HepG2 (cell line): ENCODE results near the gene CDKN1A. TPM values are rescaled to one million over a fixed set of nuclear protein-coding genes. Genes with fewer than 3 reads are reported as not detected.

Experiments used
- ARID2 ChIP-seq: sonication (generic); formaldehyde crosslinking; IDR thresholded peaks from 2 replicates; pipeline ENCODE4 v1.8.1; 2022; ENCODE audit warnings: mild to moderate bottlenecking, missing genetic modification reagents, borderline replicate concordance
- CBX5 ChIP-seq: sonication (generic); formaldehyde crosslinking; IDR thresholded peaks from 2 replicates; pipeline ENCODE4 v1.4.0; 2020; ENCODE audit warnings: missing genetic modification reagents, borderline replicate concordance
- DNMT1 ChIP-seq: sonication (generic); formaldehyde crosslinking; IDR thresholded peaks from 2 replicates; pipeline ENCODE4 v1.5.1; 2020; ENCODE audit warnings: mild to moderate bottlenecking, missing genetic modification reagents
- E2F5 ChIP-seq: sonication (generic); formaldehyde crosslinking; conservative IDR thresholded peaks from 2 replicates; pipeline ENCODE4 v1.4.0; 2020; ENCODE audit warnings: missing genetic modification reagents
- MIER3 ChIP-seq: IDR thresholded peaks from 2 replicates; pipeline ENCODE4 v1.6.1; 2016; ENCODE audit warnings: missing compliant biosample characterization, borderline replicate concordance
- POGK ChIP-seq: sonication (generic); formaldehyde crosslinking; conservative IDR thresholded peaks from 2 replicates; pipeline ENCODE4 v1.8.0; 2022; ENCODE audit warnings: mild to moderate bottlenecking, moderate library complexity, missing genetic modification reagents
- SMYD3 ChIP-seq: sonication (generic); formaldehyde crosslinking; IDR thresholded peaks from 2 replicates; pipeline ENCODE4 v1.8.1; 2023; ENCODE audit warnings: mild to moderate bottlenecking, missing genetic modification reagents
- TFAP4 ChIP-seq: sonication (generic); IDR thresholded peaks from 2 replicates; pipeline ENCODE4 v1.6.1; 2016; ENCODE audit warnings: low read depth, borderline replicate concordance
- ZBTB39 ChIP-seq: sonication (generic); formaldehyde crosslinking; IDR thresholded peaks from 2 replicates; pipeline ENCODE4 v1.5.0; 2020; ENCODE audit warnings: missing genetic modification reagents
- ZFP82 ChIP-seq: sonication (generic); formaldehyde crosslinking; IDR thresholded peaks from 2 replicates; pipeline ENCODE4 v1.5.1; 2020; ENCODE audit warnings: mild to moderate bottlenecking, missing genetic modification reagents, borderline replicate concordance
- ZNF101 ChIP-seq: sonication (generic); formaldehyde crosslinking; IDR thresholded peaks from 2 replicates; pipeline ENCODE4 v1.4.0; 2020; ENCODE audit warnings: mild to moderate bottlenecking, low read depth, missing genetic modification reagents, borderline replicate concordance
- ZNF460 ChIP-seq: sonication (generic); formaldehyde crosslinking; IDR thresholded peaks from 2 replicates; pipeline ENCODE4 v1.5.1; 2020; ENCODE audit warnings: missing genetic modification reagents, mild to moderate bottlenecking, borderline replicate concordance
- ZNF546 ChIP-seq: sonication (generic); formaldehyde crosslinking; conservative IDR thresholded peaks from 2 replicates; pipeline ENCODE4 v1.8.1; 2023; ENCODE audit warnings: mild to moderate bottlenecking, missing genetic modification reagents
- polyA plus RNA-seq, 8 experiments: library from polyadenylated mRNA; depleted of rRNA in 3 of 8; stranded (reverse) in 7 of 8; unstranded in 1 of 8; fragments of >200 nt; fragmentation: Illumina TruSeq in 4 of 8; extraction: Trizol in 4 of 8; gene quantifications; 2 replicates each; pipeline versions ENCODE4 v1.2.1 to v1.2.3, GENCODE V29; 2011 to 2016; ENCODE audit warnings: low read depth in 4 of 8, missing spikeins in 1 of 8, mixed read lengths in 1 of 8; ENCODE audit not compliant: insufficient read depth in 1 of 8
- total RNA-seq, 5 experiments: library from RNA; depleted of rRNA; stranded (reverse); fragments of >200 nt; fragmentation: Illumina TruSeq; extraction: Trizol; gene quantifications; 2 replicates each; pipeline ENCODE4 v1.2.3, GENCODE V29; 2016; ENCODE audit warnings: low read depth in 1 of 5
- TF ChIP-seq, protein P1 (sequence below), 2 experiments: sonication (generic) in 1 of 2; formaldehyde crosslinking in 1 of 2; IDR thresholded peaks; 2 replicates each; pipeline versions ENCODE4 v1.4.0 to v1.6.1; 2016 to 2020; ENCODE audit warnings: borderline replicate concordance in 1 of 2, low read depth in 1 of 2, mild to moderate bottlenecking in 1 of 2, missing genetic modification reagents in 1 of 2
- TF ChIP-seq, protein P2 (sequence below): sonication (generic); formaldehyde crosslinking; IDR thresholded peaks from 2 replicates; pipeline ENCODE4 v1.5.0; 2020; ENCODE audit warnings: mild to moderate bottlenecking, missing genetic modification reagents, moderate library complexity

CDKN1A gene
- total and polyA plus RNA-seq, 2 of the 13 experiments (the other 11 are each of a cell fraction or from before 2014, with no cell fraction given) = 60.7 to 92.1 TPM

DNA sequence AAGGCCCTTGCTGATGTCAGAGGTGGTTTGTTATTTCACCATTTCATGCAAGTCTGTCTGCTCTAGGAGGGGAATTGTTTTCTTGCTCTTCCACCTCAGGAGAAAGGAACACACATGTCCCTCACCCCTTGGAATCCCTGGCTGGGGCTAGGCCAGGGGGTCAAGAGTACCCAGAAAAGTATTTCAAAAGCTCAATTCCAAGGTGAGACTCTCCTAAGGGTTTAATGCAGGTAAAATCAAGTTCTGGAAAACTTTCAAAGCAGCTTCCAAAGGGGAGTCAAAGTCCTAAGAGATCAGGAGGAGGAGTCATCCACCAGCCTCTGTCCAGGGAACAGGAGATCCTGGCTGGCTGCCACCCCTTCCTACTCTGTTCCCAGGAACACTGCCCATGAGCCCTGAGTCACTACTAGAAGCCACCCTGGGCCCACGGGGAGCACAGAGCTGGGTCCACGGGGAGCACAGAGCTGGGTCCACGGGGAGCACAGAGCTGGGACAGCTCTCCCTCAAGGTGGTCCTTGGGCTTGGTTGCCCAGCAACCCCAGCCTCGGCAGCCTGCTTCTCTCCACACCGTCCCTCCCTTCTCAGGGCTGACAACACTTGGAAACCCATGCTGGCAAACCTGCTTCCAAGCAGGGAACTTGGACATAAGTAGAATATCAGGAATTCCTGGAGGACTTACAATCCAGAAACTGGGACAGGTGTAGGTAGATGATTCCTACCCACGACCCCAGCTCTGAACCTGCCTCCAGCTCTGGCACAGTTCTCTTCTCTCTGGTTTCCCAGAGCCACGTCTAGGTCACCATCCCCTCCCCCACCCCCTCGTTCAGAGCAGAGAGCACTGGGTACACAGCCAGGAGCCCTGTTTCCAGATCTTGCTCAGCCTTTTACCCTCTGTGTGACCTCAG, 35.3 kb upstream of the CDKN1A start (continued):
- TF ChIP-seq, protein P1, sequence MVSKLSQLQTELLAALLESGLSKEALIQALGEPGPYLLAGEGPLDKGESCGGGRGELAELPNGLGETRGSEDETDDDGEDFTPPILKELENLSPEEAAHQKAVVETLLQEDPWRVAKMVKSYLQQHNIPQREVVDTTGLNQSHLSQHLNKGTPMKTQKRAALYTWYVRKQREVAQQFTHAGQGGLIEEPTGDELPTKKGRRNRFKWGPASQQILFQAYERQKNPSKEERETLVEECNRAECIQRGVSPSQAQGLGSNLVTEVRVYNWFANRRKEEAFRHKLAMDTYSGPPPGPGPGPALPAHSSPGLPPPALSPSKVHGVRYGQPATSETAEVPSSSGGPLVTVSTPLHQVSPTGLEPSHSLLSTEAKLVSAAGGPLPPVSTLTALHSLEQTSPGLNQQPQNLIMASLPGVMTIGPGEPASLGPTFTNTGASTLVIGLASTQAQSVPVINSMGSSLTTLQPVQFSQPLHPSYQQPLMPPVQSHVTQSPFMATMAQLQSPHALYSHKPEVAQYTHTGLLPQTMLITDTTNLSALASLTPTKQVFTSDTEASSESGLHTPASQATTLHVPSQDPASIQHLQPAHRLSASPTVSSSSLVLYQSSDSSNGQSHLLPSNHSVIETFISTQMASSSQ (IDR thresholded peaks at IDR 0.05; ENCODE audit: low read depth) = no peak
- TF ChIP-seq, protein P1 (CRISPR knock-in tag; IDR thresholded peaks at IDR 0.05; ENCODE audit: borderline replicate concordance) = no peak
- TF ChIP-seq ZBTB39 (CRISPR knock-in tag) = no peak
- no peak for TF ChIP-seq ZNF546 (CRISPR knock-in tag)
- TF ChIP-seq POGK (CRISPR knock-in tag) = no peak
- TF ChIP-seq CBX5 (CRISPR knock-in tag) = no peak; the same call in 1 of the 2 replicates
- TF ChIP-seq MIER3 = 0 out of 2 replicates have a peak, but pooled peaks have one; percentile 42
- TF ChIP-seq ZNF460 = no peak
- TF ChIP-seq ZNF101 (CRISPR knock-in tag) = no peak
- no peak for TF ChIP-seq DNMT1 (CRISPR knock-in tag)
- TF ChIP-seq E2F5 (CRISPR knock-in tag) = no peak
- TF ChIP-seq ZFP82 (CRISPR knock-in tag) = no peak
- TF ChIP-seq SMYD3 = no peak
- TF ChIP-seq ARID2 (CRISPR knock-in tag) = no peak
- TF ChIP-seq, protein P2, sequence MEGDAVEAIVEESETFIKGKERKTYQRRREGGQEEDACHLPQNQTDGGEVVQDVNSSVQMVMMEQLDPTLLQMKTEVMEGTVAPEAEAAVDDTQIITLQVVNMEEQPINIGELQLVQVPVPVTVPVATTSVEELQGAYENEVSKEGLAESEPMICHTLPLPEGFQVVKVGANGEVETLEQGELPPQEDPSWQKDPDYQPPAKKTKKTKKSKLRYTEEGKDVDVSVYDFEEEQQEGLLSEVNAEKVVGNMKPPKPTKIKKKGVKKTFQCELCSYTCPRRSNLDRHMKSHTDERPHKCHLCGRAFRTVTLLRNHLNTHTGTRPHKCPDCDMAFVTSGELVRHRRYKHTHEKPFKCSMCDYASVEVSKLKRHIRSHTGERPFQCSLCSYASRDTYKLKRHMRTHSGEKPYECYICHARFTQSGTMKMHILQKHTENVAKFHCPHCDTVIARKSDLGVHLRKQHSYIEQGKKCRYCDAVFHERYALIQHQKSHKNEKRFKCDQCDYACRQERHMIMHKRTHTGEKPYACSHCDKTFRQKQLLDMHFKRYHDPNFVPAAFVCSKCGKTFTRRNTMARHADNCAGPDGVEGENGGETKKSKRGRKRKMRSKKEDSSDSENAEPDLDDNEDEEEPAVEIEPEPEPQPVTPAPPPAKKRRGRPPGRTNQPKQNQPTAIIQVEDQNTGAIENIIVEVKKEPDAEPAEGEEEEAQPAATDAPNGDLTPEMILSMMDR = no peak; the same call in 1 of the 2 replicates
- no peak for TF ChIP-seq TFAP4
